HG03378 (cell line): ENCODE data around the gene FAM118B.
"Not testable (repeated sequence)": the region's sequence is repeated elsewhere in the genome, so short reads cannot be mapped to it uniquely, and the experiment has no call there.

Experiments
- ATAC-seq: cut with Tn5 transposase; IDR thresholded peaks from one replicate; pipeline ENCODE4 v1.9.1; 2021; ENCODE audit warnings: mild to moderate bottlenecking, moderate library complexity; ENCODE audit not compliant: unreplicated experiment

Gene FAM118B

GRCh38 chr11:126216526-126217305, 5.1 kb downstream of the FAM118B start:
- no peak for ATAC-seq

- no peak for ATAC-seq
Observed at GRCh38 chr11:126217491-126217890, 5.9 kb downstream of the FAM118B start.

- no peak for ATAC-seq
Observed at GRCh38 chr11:126219547-126219946, 8.0 kb downstream of the FAM118B start.

DNA sequence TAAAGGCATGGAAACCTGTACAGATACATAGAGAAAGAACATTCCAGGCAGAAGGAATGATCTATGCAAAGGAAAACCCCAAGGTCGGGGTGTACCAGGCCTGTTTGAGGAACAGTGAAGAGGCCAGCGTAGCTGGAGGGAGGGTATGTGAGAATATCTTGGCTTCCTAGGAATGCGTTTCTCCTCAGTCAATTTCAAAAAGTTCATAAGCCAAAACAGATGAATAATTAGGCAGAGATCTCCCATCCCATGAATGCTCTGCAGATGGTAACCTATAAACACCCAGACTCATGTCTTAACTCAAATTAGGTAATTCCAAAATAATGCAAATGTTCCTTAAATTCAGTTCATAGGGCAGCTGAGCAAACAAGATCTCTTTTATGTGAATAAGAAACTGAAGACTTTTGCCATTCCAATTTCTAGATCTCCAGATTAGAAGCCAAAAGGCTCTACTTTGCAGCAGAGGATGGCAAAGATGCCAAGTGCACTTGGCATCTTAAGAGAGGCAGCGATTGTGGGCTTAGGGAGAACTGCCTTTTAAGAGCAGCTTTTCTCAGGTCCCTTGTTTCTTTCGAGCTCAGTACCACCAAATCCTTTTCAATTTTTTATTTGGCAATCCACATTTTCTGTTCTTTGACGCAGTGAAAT, 13.2 kb downstream of the FAM118B start:
- ATAC-seq: no peak

DNA sequence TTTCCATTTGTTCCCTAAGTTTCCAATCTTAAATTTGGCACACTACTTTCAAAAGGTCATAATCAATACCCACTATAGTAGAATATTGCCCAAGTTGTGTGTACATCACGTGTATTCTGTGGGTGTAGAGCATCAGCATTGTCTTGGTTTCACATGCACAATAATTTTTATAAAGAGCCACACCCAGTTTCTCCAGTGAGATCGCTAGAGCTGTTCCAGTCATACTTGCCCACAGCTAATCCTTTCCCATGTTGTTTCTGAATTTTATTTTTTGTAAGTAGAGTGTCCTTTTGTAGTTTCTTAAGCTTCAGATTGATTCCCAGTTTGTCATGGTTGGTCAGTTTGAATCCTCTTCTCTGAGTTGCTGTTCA, 13.7 kb downstream of the FAM118B start:
- no peak for ATAC-seq

GRCh38 chr11:126226334-126227084, 14.9 kb downstream of the FAM118B start:
- ATAC-seq: no peak

DNA sequence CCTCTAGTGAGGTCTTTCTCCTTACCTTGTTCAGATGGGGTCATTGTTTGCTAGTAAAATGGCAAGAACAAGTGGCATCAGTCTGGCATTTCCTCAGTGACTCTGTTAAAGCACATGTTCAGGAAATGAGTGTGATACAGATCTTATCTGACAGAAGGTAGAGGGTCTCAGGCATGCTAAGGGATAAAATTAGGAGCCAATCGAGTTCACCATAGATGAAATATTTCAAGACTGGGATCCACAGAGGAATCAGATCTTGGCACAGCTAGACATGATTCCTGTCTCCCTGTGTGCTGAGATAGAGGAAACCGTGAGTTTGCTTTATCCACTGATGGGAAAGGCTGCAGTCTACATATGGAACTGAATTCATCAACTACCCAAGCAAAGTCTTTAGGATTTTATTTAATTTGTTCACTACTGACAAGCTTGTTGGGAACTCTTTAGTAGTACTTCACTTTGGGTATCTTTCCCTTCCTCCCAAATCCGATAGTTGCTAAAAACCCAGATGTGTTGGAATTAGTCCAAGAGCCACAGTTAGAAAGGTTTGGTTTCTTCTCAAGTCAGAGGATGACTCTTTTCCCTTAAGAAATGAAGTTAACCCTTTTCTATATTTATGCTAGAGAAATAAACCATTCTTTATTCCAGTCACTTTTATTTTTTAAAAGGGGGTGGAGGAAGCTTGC, 18.4 kb downstream of the FAM118B start:
- ATAC-seq: no peak

- ATAC-seq: no peak
Observed at GRCh38 chr11:126231725-126232459, 20.3 kb downstream of the FAM118B start.

GRCh38 chr11:126232683-126233082, 21.1 kb downstream of the FAM118B start:
- no peak for ATAC-seq

GRCh38 chr11:126233391-126233790, 21.8 kb downstream of the FAM118B start:
- no peak for ATAC-seq

GRCh38 chr11:126246636-126247035, 35.1 kb downstream of the FAM118B start:
- no peak for ATAC-seq

DNA sequence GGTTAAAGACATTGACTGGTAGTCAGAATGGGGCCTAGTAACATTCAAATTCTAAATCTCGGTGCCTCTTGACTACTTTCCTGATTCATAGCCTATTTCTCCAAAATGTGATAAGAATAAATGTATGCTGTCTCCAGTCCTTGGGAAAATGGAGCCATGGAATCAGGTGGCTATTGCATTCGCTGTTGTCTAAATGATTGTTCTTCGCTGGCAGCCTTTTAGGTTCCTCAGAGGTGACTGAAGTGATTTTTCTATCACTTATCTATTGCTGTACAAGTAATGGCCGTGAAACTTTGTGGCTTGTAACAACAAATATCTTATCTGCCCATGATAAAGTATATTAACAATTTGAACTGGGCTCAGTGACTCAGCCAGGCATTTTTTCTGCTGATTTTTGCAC, 41.7 kb downstream of the FAM118B start:
- ATAC-seq: no peak

DNA sequence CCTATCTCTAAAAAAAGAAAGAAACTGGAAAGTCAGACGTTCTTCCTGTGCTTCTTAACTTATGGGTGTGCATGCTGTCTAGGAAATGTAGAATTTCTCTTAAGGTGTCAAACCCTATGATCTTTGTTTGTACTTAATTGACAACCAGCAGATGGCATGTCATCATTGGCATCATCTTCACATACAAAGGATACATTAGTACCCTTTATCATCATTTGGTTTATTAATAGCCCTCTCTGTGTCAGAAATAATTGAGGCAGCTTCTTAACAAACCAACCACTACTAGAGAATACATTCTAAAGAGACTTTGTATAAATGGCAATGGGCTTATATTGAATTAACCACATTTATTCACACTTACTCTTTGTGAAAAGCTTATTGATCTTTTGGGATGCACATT, 43.2 kb downstream of the FAM118B start:
- no peak for ATAC-seq

GRCh38 chr11:126255507-126255906, 43.9 kb downstream of the FAM118B start:
- ATAC-seq: not testable (repeated sequence)

DNA sequence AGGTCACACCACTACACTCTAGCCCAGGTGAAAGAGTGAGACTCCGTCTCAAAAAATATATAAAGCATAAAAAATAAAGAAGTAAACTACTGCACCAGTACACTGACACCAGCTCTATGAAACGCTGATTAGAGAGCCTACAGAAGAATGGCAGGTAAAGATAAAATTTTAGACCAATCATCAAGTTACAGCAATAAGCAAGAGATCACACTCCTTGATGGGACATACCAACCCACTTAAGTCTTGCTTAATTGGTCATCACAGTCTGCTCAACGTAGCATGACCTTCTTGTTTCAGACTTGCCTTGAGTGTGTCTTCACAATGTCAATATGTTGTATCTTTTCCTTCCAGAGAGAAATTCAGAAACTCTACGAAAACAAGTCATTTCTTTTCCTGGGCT, 44.6 kb downstream of the FAM118B start:
- no peak for ATAC-seq

DNA sequence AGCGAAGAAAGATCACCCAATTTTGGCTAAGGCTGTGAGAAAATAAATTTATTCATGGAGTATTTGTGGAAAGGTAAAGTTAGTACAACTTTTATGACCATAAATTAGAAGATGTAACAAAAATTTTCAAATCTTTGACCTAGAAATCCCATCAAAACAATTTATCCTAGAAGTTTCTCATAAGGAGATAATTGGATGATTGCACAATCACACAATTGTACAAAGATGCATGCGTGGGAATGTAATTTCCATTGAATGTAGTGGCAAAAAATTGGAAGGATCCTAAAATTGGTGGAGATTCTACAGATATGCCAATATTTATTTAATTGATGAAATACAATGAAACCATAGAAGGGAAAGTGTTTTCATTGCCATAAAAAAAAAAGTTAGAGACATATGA, 45.6 kb downstream of the FAM118B start:
- ATAC-seq: no peak

GRCh38 chr11:126257764-126258163, 46.2 kb downstream of the FAM118B start:
- no peak for ATAC-seq

DNA sequence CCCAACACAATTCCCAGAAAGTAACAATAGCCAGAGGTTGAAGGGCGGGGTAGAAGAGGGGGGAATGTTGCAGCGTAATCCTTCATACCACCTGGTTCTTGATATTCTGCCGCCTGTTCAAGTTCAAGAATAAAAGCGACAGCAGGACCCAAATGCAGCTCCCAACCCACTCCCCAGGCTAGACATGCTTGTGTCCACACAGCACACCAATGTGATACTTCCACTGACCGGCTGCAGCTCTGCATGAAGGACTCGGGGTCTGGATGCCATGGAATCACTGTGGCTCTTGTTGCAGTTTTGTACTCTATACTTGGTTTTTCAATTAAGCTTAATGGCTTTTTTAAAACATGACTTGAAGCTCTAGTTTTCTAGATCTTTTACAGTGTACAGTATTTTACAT, 50.6 kb downstream of the FAM118B start:
- ATAC-seq: no peak

DNA sequence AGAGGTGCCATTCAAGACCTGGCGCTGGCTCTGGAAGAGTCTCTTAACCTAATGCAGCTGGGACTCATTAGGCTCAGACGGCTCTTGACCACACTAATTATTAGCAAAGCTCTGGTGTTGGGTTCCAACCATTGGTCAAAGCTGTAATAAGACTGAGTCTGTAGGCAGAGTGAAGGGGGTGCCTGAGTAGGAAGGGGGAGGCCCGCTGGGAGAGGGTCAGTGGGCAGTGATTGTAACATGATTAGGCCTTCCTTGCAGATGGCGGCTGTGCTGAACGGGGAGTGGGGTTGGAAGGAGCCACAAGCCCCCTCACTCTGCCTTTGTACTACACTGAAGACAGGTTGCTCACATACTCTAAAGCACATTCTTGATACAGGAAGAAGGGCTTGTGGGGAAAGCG, 51.9 kb downstream of the FAM118B start:
- no peak for ATAC-seq

GRCh38 chr11:126265811-126266210, 54.2 kb downstream of the FAM118B start:
- no peak for ATAC-seq

GRCh38 chr11:126267650-126268049, 56.1 kb downstream of the FAM118B start:
- no peak for ATAC-seq
